ENCODE measurements around the gene EIF4A3.

The EIF4A3 gene

DNA sequence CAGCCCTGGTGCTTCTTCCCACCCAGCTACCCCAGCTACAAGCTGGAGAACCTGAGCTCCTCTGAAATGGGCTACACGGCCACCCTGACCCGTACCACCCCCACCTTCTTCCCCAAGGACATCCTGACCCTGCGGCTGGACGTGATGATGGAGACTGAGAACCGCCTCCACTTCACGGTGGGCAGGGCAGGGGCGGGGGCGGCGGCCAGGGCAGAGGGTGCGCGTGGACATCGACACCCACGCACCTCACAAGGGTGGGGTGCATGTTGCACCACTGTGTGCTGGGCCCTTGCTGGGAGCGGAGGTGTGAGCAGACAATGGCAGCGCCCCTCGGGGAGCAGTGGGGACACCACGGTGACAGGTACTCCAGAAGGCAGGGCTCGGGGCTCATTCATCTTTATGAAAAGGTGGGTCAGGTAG is 42.0 kb downstream of the EIF4A3 start:
- FAIRE-seq, result no peak
- no peak for DNase-seq (ENCODE audit: insufficient read length, low spot score)
- TF ChIP-seq, protein P1, sequence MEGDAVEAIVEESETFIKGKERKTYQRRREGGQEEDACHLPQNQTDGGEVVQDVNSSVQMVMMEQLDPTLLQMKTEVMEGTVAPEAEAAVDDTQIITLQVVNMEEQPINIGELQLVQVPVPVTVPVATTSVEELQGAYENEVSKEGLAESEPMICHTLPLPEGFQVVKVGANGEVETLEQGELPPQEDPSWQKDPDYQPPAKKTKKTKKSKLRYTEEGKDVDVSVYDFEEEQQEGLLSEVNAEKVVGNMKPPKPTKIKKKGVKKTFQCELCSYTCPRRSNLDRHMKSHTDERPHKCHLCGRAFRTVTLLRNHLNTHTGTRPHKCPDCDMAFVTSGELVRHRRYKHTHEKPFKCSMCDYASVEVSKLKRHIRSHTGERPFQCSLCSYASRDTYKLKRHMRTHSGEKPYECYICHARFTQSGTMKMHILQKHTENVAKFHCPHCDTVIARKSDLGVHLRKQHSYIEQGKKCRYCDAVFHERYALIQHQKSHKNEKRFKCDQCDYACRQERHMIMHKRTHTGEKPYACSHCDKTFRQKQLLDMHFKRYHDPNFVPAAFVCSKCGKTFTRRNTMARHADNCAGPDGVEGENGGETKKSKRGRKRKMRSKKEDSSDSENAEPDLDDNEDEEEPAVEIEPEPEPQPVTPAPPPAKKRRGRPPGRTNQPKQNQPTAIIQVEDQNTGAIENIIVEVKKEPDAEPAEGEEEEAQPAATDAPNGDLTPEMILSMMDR (IDR thresholded peaks at IDR 0.05; ENCODE audit: insufficient read depth, missing control alignments), result no peak

GRCh38 chr17:80104321-80104955 is 42.5 kb downstream of the EIF4A3 start:
- TF ChIP-seq, protein P1 (IDR thresholded peaks at IDR 0.05; ENCODE audit: insufficient read depth, missing control alignments), result no peak
- no peak for FAIRE-seq
- no peak for DNase-seq (ENCODE audit: insufficient read length, low spot score)

GRCh38 chr17:80103449-80104085 is 43.4 kb downstream of the EIF4A3 start:
- TF ChIP-seq, protein P1 (IDR thresholded peaks at IDR 0.05; ENCODE audit: insufficient read depth, missing control alignments), result no peak
- FAIRE-seq, result no peak
- no peak for DNase-seq (ENCODE audit: insufficient read length, low spot score)

DNA sequence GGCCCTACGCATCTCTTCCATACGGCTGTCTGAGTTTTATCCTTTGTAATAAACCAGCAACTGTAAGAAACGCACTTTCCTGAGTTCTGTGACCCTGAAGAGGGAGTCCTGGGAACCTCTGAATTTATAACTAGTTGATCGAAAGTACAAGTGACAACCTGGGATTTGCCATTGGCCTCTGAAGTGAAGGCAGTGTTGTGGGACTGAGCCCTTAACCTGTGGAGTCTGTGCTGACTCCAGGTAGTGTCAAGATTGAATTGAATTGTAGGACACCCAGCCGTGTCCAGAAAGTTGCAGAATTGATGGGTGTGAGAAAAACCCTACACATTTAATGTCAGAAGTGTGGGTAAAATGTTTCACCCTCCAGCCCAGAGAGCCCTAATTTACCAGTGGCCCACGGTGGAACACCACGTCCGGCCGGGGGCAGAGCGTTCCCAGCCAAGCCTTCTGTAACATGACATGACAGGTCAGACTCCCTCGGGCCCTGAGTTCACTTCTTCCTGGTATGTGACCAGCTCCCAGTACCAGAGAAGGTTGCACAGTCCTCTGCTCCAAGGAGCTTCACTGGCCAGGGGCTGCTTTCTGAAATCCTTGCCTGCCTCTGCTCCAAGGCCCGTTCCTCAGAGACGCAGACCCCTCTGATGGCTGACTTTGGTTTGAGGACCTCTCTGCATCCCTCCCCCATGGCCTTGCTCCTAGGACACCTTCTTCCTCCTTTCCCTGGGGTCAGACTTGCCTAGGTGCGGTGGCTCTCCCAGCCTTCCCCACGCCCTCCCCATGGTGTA is 44.1 kb downstream of the EIF4A3 start:
- TF ChIP-seq, protein P1 (IDR thresholded peaks at IDR 0.05; ENCODE audit: insufficient read depth, missing control alignments), result no peak
- no peak for FAIRE-seq
- no peak for DNase-seq (ENCODE audit: insufficient read length, low spot score)

DNA sequence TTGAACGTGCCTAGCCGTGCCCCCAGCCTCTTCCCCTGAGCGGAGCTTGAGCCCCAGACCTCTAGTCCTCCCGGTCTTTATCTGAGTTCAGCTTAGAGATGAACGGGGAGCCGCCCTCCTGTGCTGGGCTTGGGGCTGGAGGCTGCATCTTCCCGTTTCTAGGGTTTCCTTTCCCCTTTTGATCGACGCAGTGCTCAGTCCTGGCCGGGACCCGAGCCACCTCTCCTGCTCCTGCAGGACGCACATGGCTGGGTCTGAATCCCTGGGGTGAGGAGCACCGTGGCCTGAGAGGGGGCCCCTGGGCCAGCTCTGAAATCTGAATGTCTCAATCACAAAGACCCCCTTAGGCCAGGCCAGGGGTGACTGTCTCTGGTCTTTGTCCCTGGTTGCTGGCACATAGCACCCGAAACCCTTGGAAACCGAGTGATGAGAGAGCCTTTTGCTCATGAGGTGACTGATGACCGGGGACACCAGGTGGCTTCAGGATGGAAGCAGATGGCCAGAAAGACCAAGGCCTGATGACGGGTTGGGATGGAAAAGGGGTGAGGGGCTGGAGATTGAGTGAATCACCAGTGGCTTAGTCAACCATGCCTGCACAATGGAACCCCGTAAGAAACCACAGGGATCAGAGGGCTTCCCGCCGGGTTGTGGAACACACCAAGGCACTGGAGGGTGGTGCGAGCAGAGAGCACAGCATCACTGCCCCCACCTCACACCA is 44.8 kb downstream of the EIF4A3 start:
- TF ChIP-seq, protein P1 (IDR thresholded peaks at IDR 0.05; ENCODE audit: insufficient read depth, missing control alignments), result no peak
- FAIRE-seq (no peak), DNase-seq (ENCODE audit: insufficient read length, low spot score) (no peak)

GRCh38 chr17:80101011-80101945 is 45.6 kb downstream of the EIF4A3 start, which contains the start of gene GAA:
GAA (plus strand) TSS chr17:80101581; CDS start chr17:80104587, 3,006 bp downstream.
- FAIRE-seq, result no peak
- peak; percentile 93 for DNase-seq (ENCODE audit: insufficient read length, low spot score)
- TF ChIP-seq, protein P1 (IDR thresholded peaks at IDR 0.05; ENCODE audit: insufficient read depth, missing control alignments), result peak; percentile 79
